ENCODE measurements around the gene CNOT11.

The CNOT11 gene

DNA sequence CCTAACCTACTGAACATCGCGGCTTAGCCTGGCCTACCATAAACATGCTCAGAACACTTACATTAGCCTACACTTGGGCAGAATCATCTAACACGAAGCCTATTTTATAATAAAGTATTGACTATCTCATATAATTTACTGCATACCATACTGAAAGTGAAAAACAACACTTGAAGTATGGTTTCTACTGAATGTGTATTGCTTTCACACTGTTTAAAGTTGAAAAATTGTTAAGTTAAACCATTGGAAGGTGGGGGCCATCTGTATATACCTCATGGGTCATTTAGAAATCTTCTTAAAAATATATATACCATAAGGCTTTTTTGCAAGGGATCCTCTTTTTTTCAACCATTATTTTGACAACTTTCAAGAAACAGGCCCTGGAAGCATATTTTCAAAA lies 39.3 kb downstream of the CNOT11 start:
- Histone ChIP-seq H3K4me1 (ENCODE audit: control insufficient read depth, insufficient read depth, low read length) (peaks cover 24% of the 10 kb centered on the region), H3K36me3 (ENCODE audit: control insufficient read depth, insufficient read depth, low read length) (no peaks in the 10 kb centered on the region), H3K27me3 (ENCODE audit: control insufficient read depth, insufficient read depth, low read length) (no peaks in the 10 kb centered on the region)

DNA sequence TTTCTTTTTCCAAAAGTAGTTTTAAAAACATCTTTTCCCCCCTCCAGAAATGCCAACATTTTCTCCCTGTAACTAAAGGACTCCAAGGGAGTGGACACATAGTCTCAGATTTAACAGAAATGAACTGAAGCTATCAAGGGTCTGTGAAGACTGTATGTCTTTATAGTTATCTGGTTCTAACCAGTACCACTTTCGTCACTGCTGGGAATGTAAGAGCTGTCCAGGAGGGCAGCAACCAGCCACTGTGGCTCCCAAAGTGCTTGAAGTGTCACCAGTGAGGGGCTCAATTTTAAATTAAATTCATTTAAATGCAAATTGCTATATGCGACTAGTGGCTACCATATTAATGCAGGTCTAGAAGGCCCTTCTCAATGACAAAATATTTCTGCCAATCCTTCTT lies 40.9 kb downstream of the CNOT11 start:
- Histone ChIP-seq H3K9ac (ENCODE audit: low read length) (no peak overlapping the region), H3K4me1 (ENCODE audit: control insufficient read depth, insufficient read depth, low read length) (peaks cover 24% of the 10 kb centered on the region), H3K36me3 (ENCODE audit: control insufficient read depth, insufficient read depth, low read length) (no peaks in the 10 kb centered on the region), H3K4me3 (ENCODE audit: low read length) (no peak overlapping the region), H3K9me3 (ENCODE audit: control insufficient read depth, low read length) (no peaks in the 10 kb centered on the region), H3K27me3 (ENCODE audit: control insufficient read depth, insufficient read depth, low read length) (no peaks in the 10 kb centered on the region)

More for the DNA sequence above, 39.3 kb downstream of the CNOT11 start:
- no peaks in the 10 kb centered on the region for H3K9me3 ChIP-seq (ENCODE audit: control insufficient read depth, low read length)
- H3K9ac ChIP-seq (ENCODE audit: low read length), result no peak overlapping the region
- no peak overlapping the region for H3K4me3 ChIP-seq (ENCODE audit: low read length)

DNA sequence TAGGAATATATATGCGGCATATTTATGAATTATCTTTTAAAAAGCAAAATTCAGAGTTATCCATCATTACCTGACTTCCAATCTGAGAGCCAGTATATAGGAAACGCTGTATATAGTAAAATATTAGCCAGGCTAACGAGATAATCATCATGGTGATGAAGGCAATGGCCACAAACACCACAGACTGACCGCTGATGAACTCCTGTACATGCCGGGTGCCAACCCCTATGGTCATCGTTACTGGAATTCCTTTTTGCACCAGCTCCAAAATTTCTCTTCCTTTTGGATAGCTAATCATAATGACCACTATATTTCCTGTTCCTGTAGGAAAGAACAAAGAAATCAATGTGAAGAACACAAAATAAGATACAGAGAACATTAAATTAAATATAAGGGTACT lies 42.2 kb downstream of the CNOT11 start:
- no peak overlapping the region for H3K9ac ChIP-seq (ENCODE audit: low read length)
- H3K9me3 ChIP-seq (ENCODE audit: control insufficient read depth, low read length), result no peaks in the 10 kb centered on the region
- H3K36me3 ChIP-seq (ENCODE audit: control insufficient read depth, insufficient read depth, low read length), result no peaks in the 10 kb centered on the region
- peaks cover 24% of the 10 kb centered on the region for H3K4me1 ChIP-seq (ENCODE audit: control insufficient read depth, insufficient read depth, low read length)
- H3K4me3 ChIP-seq (ENCODE audit: low read length), result no peak overlapping the region
- no peaks in the 10 kb centered on the region for H3K27me3 ChIP-seq (ENCODE audit: control insufficient read depth, insufficient read depth, low read length)

GRCh38 chr2:101295895-101296294 lies 43.2 kb downstream of the CNOT11 start:
- Histone ChIP-seq H3K27me3 (ENCODE audit: control insufficient read depth, insufficient read depth, low read length) (no peaks in the 10 kb centered on the region), H3K9me3 (ENCODE audit: control insufficient read depth, low read length) (no peaks in the 10 kb centered on the region), H3K4me3 (ENCODE audit: low read length) (no peak overlapping the region), H3K9ac (ENCODE audit: low read length) (no peak overlapping the region), H3K4me1 (ENCODE audit: control insufficient read depth, insufficient read depth, low read length) (peaks cover 24% of the 10 kb centered on the region), H3K36me3 (ENCODE audit: control insufficient read depth, insufficient read depth, low read length) (no peaks in the 10 kb centered on the region)

DNA sequence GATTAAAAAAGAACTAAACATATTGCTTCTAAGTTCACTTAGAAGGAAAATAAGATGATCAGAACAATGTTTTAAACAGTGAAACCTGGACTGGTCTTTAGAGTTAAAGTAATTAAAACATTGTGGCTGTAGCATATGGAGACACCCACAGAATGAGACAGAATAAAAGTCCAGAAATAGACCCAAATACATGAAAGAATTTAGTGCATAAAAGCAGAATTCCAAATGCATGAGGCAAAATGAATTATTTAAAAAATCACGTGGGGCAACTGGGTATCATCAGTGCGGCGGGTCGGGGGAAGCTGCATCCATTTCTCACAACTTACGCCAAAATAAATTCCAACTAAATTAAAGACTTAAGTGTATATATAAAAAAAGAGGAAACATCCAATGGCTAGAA lies 43.7 kb downstream of the CNOT11 start:
- Histone ChIP-seq H3K27me3 (ENCODE audit: control insufficient read depth, insufficient read depth, low read length) (no peaks in the 10 kb centered on the region), H3K4me3 (ENCODE audit: low read length) (no peak overlapping the region), H3K9ac (ENCODE audit: low read length) (no peak overlapping the region), H3K9me3 (ENCODE audit: control insufficient read depth, low read length) (no peaks in the 10 kb centered on the region), H3K36me3 (ENCODE audit: control insufficient read depth, insufficient read depth, low read length) (no peaks in the 10 kb centered on the region), H3K4me1 (ENCODE audit: control insufficient read depth, insufficient read depth, low read length) (peaks cover 24% of the 10 kb centered on the region)

- Histone ChIP-seq H3K36me3 (ENCODE audit: control insufficient read depth, insufficient read depth, low read length) (no peaks in the 10 kb centered on the region), H3K9me3 (ENCODE audit: control insufficient read depth, low read length) (no peaks in the 10 kb centered on the region), H3K9ac (ENCODE audit: low read length) (no peak overlapping the region), H3K4me3 (ENCODE audit: low read length) (no peak overlapping the region), H3K27me3 (ENCODE audit: control insufficient read depth, insufficient read depth, low read length) (no peaks in the 10 kb centered on the region), H3K4me1 (ENCODE audit: control insufficient read depth, insufficient read depth, low read length) (peaks cover 24% of the 10 kb centered on the region)
These were observed 44.7 kb downstream of the CNOT11 start for GRCh38 chr2:101297383-101297782.

DNA sequence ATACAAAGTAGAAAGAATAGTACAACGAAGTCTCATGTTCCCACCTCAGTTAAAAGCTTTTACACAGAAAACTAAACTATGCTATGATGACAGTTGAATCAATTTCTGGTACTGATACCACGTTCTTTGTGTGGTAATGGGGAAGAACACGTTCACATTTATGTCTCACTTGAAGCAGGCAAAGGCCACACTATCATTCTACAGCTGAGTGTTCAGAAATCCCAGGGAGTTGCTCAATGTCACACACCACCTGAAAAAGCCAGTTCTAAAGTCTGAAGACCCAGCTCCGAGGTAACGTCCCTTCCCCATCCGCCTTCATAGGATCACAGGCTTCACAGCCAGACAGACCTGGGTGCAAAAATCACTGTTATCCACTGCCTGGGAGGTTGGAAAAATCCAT lies 46.9 kb downstream of the CNOT11 start:
- H3K36me3 ChIP-seq (ENCODE audit: control insufficient read depth, insufficient read depth, low read length), result no peaks in the 10 kb centered on the region
- H3K4me3 ChIP-seq (ENCODE audit: low read length), result no peak overlapping the region
- H3K27me3 ChIP-seq (ENCODE audit: control insufficient read depth, insufficient read depth, low read length), result no peaks in the 10 kb centered on the region
- H3K9ac ChIP-seq (ENCODE audit: low read length), result no peak overlapping the region
- H3K9me3 ChIP-seq (ENCODE audit: control insufficient read depth, low read length), result no peaks in the 10 kb centered on the region
- H3K4me1 ChIP-seq (ENCODE audit: control insufficient read depth, insufficient read depth, low read length), result peaks cover 21% of the 10 kb centered on the region

GRCh38 chr2:101300164-101300563 lies 47.5 kb downstream of the CNOT11 start:
- no peak overlapping the region for H3K4me3 ChIP-seq (ENCODE audit: low read length)
- H3K36me3 ChIP-seq (ENCODE audit: control insufficient read depth, insufficient read depth, low read length), result no peaks in the 10 kb centered on the region
- no peaks in the 10 kb centered on the region for H3K27me3 ChIP-seq (ENCODE audit: control insufficient read depth, insufficient read depth, low read length)
- H3K9me3 ChIP-seq (ENCODE audit: control insufficient read depth, low read length), result no peaks in the 10 kb centered on the region
- H3K4me1 ChIP-seq (ENCODE audit: control insufficient read depth, insufficient read depth, low read length), result peaks cover 15% of the 10 kb centered on the region
- H3K9ac ChIP-seq (ENCODE audit: low read length), result no peak overlapping the region

DNA sequence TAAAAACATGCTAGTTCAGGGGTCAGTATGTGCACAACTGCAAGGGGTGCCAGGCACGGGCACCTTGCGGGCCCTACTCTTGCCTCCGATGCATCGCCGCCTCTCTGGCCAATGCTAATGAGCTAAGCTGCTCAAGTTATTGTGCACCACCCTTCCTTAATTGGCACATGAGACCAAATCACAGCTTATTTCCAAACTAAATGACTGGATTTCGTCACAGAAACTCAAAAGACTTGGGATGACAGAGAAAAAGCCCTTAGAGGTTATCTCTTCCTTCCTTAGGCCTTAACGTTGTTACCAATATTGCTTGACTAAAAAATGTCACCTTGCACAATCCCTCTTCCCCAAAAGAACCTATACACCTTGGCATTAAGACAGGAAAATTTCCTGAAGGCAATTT lies 48.1 kb downstream of the CNOT11 start:
- Histone ChIP-seq H3K4me3 (ENCODE audit: low read length) (no peak overlapping the region), H3K9ac (ENCODE audit: low read length) (no peak overlapping the region), H3K27me3 (ENCODE audit: control insufficient read depth, insufficient read depth, low read length) (no peaks in the 10 kb centered on the region), H3K4me1 (ENCODE audit: control insufficient read depth, insufficient read depth, low read length) (peaks cover 14% of the 10 kb centered on the region), H3K36me3 (ENCODE audit: control insufficient read depth, insufficient read depth, low read length) (no peaks in the 10 kb centered on the region), H3K9me3 (ENCODE audit: control insufficient read depth, low read length) (no peaks in the 10 kb centered on the region)

- Histone ChIP-seq H3K9me3 (ENCODE audit: control insufficient read depth, low read length) (no peaks in the 10 kb centered on the region), H3K36me3 (ENCODE audit: control insufficient read depth, insufficient read depth, low read length) (no peaks in the 10 kb centered on the region), H3K9ac (ENCODE audit: low read length) (no peak overlapping the region), H3K4me3 (ENCODE audit: low read length) (no peak overlapping the region), H3K27me3 (ENCODE audit: control insufficient read depth, insufficient read depth, low read length) (no peaks in the 10 kb centered on the region), H3K4me1 (ENCODE audit: control insufficient read depth, insufficient read depth, low read length) (peaks cover 17% of the 10 kb centered on the region)
These were observed 49.3 kb downstream of the CNOT11 start for GRCh38 chr2:101302016-101302415.

DNA sequence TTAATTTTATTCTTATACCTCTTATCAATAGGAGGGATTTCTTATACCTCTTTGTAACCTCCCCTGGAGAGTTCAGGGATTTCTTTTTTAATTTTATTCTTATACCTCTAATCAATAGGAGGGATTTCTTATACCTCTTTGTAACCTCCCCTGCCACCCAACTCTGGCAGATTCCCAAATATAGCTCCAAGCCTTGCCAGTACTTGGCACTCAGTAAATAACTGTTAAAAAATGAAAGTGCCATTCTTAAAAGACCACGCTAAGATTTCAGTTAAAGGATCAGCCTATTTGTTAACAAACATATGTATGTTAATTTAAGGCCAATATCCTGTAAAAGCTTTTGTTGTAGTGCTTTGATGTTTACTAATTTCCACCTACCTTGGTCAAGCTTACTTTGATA lies 51.0 kb downstream of the CNOT11 start:
- H3K9me3 ChIP-seq (ENCODE audit: control insufficient read depth, low read length), result no peaks in the 10 kb centered on the region
- H3K36me3 ChIP-seq (ENCODE audit: control insufficient read depth, insufficient read depth, low read length), result no peaks in the 10 kb centered on the region
- H3K4me1 ChIP-seq (ENCODE audit: control insufficient read depth, insufficient read depth, low read length), result peaks cover 17% of the 10 kb centered on the region
- H3K27me3 ChIP-seq (ENCODE audit: control insufficient read depth, insufficient read depth, low read length), result no peaks in the 10 kb centered on the region
- no peak overlapping the region for H3K9ac ChIP-seq (ENCODE audit: low read length)
- no peak overlapping the region for H3K4me3 ChIP-seq (ENCODE audit: low read length)

DNA sequence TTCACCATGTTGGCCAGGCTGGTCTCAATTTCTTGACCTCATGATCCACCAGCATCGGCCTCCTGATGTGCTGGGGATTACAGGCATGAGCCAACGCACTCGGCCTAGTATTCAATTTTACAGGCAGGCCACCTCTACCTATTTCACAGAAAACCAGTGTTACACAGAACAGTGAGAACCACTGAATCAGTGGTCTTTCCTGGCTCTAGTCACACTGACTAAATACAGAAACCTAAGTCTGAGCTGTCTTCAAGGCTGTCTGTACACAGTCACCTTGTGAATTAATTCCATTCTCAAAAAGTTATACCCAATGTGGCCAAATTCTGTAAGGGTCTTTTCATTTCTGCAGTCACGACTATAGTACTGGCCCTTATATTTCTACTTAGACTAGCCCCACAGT lies 52.3 kb downstream of the CNOT11 start:
- Histone ChIP-seq H3K4me3 (ENCODE audit: low read length) (no peak overlapping the region), H3K9ac (ENCODE audit: low read length) (no peak overlapping the region), H3K4me1 (ENCODE audit: control insufficient read depth, insufficient read depth, low read length) (peaks cover 17% of the 10 kb centered on the region)

DNA sequence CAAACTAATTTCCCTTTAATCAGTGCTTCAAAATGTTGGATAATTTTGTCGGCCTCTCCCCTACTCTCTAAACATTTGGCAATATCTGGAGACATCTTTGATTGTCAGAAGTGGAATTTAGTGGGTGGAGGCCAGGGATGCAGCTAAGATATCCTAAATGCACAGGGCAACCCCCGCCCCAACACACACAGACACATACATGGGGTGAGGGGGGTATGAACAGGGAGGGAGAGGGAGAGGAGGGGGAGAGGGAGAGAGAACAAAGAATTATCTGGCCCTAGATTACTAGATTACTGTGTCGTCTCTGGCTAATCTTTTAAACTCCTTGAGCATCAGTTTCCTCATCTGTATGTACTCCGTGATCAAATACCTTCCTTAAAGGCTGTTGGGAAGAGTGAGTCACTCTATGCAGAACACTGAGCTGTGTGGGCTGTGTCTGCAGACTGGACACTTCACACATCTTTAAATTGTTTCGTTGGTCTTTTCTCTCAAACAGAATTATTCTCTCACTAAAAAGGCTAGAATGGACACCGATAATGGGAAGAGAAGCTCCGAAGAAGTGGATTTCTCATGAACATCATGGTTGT lies 52.9 kb downstream of the CNOT11 start:
- H3K36me3 ChIP-seq (ENCODE audit: control insufficient read depth, insufficient read depth, low read length), result no peaks in the 10 kb centered on the region
- H3K9me3 ChIP-seq (ENCODE audit: control insufficient read depth, low read length), result no peaks in the 10 kb centered on the region
- no peak overlapping the region for H3K9ac ChIP-seq (ENCODE audit: low read length)
- peaks cover 17% of the 10 kb centered on the region for H3K4me1 ChIP-seq (ENCODE audit: control insufficient read depth, insufficient read depth, low read length)
- no peak overlapping the region for H3K4me3 ChIP-seq (ENCODE audit: low read length)
- H3K27me3 ChIP-seq (ENCODE audit: control insufficient read depth, insufficient read depth, low read length), result no peaks in the 10 kb centered on the region

More for the DNA sequence above, 52.3 kb downstream of the CNOT11 start:
- Histone ChIP-seq H3K9me3 (ENCODE audit: control insufficient read depth, low read length) (no peaks in the 10 kb centered on the region), H3K27me3 (ENCODE audit: control insufficient read depth, insufficient read depth, low read length) (no peaks in the 10 kb centered on the region), H3K36me3 (ENCODE audit: control insufficient read depth, insufficient read depth, low read length) (no peaks in the 10 kb centered on the region)
